NT2/D1 (cell line): ENCODE measurements around the gene COL2A1.

Experiments used
- DNase-seq: peaks from one replicate; pipeline ENCODE4 v3.0.0-alpha.2; 2011; ENCODE audit warnings: low read depth, low spot score
- H3K27me3 ChIP-seq: 2 replicates; pipeline ENCODE4 v1.6.0; 2011; ENCODE audit warnings: mild to moderate bottlenecking; ENCODE audit not compliant: insufficient read length, insufficient read depth
- H3K36me3 ChIP-seq: 2 replicates; pipeline ENCODE4 v1.6.1; 2011; ENCODE audit warnings: mild to moderate bottlenecking, low read length, mixed read lengths; ENCODE audit not compliant: insufficient read depth, insufficient read length
- H3K4me1 ChIP-seq: 2 replicates; pipeline ENCODE4 v1.5.1; 2011; ENCODE audit not compliant: insufficient read depth, insufficient read length
- H3K4me3 ChIP-seq: 2 replicates; pipeline ENCODE4 v1.5.1; 2011; ENCODE audit warnings: low read depth; ENCODE audit not compliant: insufficient read length
- H3K9ac ChIP-seq: 2 replicates; pipeline ENCODE4 v1.6.0; 2011; ENCODE audit warnings: low read depth; ENCODE audit not compliant: insufficient read length
- H3K9me3 ChIP-seq: 2 replicates; pipeline ENCODE4 v1.5.1; 2011; ENCODE audit warnings: mild to moderate bottlenecking, low read length; ENCODE audit not compliant: insufficient read depth
- SUZ12 ChIP-seq: IDR thresholded peaks from 2 replicates; pipeline ENCODE4 v1.6.1; 2011; ENCODE audit not compliant: insufficient read length, insufficient read depth; ENCODE audit errors: extremely low read depth
- YY1 ChIP-seq: IDR thresholded peaks from 2 replicates; pipeline ENCODE4 v1.6.1; 2011; ENCODE audit not compliant: insufficient read length, insufficient read depth
- ZNF274 ChIP-seq: IDR thresholded peaks from 2 replicates; pipeline ENCODE4 v1.6.1; 2011; ENCODE audit warnings: mild to moderate bottlenecking, low read depth, low read length

COL2A1 gene

DNA sequence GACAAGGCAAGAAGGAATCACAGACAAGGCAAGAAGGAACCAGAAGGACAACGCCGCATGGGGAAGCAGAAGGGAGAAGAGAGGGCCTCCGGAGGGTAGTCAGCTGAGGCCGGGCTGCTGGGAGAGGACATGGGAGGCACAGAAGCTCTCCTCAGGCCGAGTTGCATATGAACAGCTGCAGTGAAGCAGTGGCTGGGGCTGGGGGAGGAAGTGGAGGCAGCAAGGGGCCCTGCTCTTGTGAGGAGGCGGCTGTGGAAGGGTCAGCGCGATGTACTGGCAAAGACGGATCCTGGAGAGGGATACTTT lies 62.8 kb downstream of the COL2A1 start:
- H3K9me3 ChIP-seq: no peaks in the 10 kb centered on the region
- H3K4me1 ChIP-seq: peaks cover 2% of the 10 kb centered on the region
- no peaks in the 10 kb centered on the region for H3K36me3 ChIP-seq
- H3K9ac ChIP-seq: no peak overlapping the region
- TF ChIP-seq ZNF274 (no peak), YY1 (no peak), SUZ12 (no peak)
- DNase-seq: no peak
- H3K27me3 ChIP-seq: peaks cover 28% of the 10 kb centered on the region
- no peak overlapping the region for H3K4me3 ChIP-seq

DNA sequence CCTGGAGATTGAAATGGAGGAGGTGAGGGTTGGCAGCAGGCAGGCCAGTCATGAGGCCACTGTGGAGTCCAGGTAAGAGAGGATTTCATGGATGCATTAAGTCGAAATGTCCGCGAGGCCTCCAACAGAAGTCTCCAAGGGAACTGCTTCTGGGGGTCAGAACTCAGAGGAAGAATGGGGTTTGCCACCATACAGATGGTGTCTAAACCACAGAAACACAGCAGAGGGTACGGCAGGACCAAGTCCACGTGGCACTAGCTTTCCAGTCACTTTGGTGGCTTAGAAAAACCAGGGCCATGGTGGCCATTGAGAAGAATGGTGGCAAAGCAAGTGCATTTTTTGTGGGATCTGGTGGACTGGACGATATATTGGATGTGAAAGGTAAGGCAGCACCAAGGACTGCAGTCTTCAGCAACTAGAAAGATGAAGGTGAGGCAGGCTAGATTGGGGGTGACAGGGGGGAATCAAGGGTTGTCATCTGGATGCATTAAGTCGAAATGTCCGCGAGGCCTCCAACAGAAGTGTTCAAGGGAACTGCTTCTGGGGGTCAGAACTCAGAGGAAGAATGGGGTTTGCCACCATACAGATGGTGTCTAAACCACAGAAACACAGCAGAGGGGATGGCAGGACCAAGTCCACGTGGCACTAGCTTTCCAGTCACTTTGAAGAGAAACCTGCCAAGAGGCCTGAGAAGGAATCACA lies 63.4 kb downstream of the COL2A1 start:
- DNase-seq: no peak
- no peak overlapping the region for H3K4me3 ChIP-seq
- H3K9me3 ChIP-seq: no peaks in the 10 kb centered on the region
- no peak overlapping the region for H3K9ac ChIP-seq
- TF ChIP-seq YY1: no peak
- no peak for TF ChIP-seq ZNF274
- TF ChIP-seq SUZ12: no peak
- no peaks in the 10 kb centered on the region for H3K4me1 ChIP-seq
- peaks cover 28% of the 10 kb centered on the region for H3K27me3 ChIP-seq
- no peaks in the 10 kb centered on the region for H3K36me3 ChIP-seq

DNA sequence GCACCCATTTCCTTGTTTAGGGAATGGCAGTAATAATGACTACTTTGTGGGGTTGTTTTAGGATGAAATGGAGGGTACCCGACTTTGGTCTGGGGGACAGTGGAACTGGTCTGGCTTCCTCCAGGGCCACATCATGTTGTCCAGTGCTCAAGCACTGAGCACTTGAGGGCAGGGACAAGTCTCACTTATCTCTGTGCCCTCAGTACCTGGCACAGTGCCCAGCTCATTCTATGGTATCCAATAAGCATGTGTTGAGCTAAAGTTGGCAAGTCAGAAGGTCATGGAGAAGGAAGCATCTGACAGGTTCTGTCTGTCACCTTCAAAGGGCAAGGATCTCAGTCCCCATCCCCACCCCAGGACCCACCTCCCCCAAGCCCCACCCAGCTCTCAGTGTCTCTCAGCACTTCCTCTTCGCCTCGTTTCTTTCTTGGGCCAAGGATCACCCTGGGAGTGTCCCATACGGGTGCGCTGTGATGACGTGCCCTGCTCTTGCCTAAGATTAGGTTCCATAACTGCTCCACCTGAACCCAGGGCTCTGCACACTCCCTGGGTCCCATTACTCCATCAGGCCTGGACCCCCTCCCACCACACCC lies 65.2 kb downstream of the COL2A1 start:
- TF ChIP-seq ZNF274: no peak
- TF ChIP-seq YY1: no peak
- TF ChIP-seq SUZ12: no peak
- Histone ChIP-seq H3K36me3 (no peaks in the 10 kb centered on the region), H3K9me3 (no peaks in the 10 kb centered on the region), H3K4me3 (no peak overlapping the region), H3K27me3 (peaks cover 28% of the 10 kb centered on the region), H3K9ac (no peak overlapping the region), H3K4me1 (peaks cover 4% of the 10 kb centered on the region)
- DNase-seq: no peak

DNA sequence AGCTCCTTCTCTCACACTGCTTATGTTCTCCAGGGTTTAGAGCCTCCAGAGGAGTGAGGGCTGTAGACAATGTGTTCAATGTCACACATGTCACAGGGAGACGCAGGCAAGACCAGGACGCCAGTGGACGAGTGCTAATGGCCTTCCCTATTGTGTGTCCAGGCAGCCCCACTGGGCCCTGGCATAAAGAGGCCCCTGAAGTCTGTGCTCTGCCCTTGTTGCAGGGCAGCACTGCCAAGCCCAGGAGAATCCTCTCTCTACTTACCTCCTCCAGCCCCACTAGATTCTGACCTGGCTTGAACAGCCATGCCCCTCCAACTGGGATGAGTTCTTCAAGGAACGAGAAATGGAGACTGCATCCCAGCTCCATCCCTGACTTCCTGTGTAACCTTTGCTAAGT lies 65.7 kb downstream of the COL2A1 start:
- TF ChIP-seq ZNF274: no peak
- TF ChIP-seq YY1: no peak
- no peaks in the 10 kb centered on the region for H3K9me3 ChIP-seq
- H3K36me3 ChIP-seq: no peaks in the 10 kb centered on the region
- H3K9ac ChIP-seq: no peak overlapping the region
- H3K27me3 ChIP-seq: peaks cover 27% of the 10 kb centered on the region
- DNase-seq: no peak
- H3K4me3 ChIP-seq: no peak overlapping the region
- H3K4me1 ChIP-seq: peaks cover 4% of the 10 kb centered on the region

DNA sequence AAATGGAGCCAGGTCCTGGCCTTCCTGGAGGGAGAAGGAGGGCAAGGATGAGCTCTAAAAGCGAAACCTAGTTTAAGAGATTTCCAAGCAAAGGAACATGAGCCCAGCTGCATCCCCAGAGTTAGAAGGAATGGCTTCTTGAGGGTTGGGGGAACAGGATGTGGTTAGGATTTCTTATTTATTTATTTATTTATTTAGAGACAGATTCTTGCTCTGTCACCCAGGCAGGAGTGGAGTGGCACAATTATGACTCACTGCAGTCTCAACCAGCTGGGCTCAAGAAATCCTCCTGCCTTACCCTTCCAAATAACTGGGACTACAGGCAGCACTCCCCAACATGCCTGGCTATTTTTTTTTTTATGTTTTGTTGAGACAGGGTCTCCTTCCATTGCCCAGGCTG lies 66.2 kb downstream of the COL2A1 start:
- Histone ChIP-seq H3K36me3 (no peaks in the 10 kb centered on the region), H3K4me1 (peaks cover 4% of the 10 kb centered on the region), H3K27me3 (peaks cover 23% of the 10 kb centered on the region), H3K9ac (no peak overlapping the region), H3K9me3 (no peaks in the 10 kb centered on the region), H3K4me3 (no peak overlapping the region)
- DNase-seq: no peak
- no peak for TF ChIP-seq ZNF274

DNA sequence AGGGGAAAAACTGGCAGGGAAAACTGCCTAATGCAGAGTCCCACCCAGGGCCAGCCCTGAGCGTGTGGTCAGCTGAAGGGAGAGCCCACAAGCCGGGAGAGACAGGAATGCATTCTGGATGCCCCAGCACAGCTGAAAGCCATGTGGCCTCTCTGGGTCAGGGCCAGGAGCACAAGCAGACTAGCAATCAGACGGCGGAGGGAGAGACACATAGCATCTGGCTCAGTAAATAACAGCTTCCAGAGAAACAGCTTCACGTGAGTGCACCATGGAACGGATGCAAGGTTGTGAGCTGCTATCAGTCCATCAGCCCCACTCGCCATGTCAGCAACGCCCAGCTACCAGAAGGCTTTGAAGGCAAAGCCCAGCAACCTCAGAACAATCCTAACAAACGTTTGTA lies 69.1 kb downstream of the COL2A1 start:
- no peak for TF ChIP-seq SUZ12
- TF ChIP-seq ZNF274: no peak
- TF ChIP-seq YY1: no peak
- H3K27me3 ChIP-seq: no peaks in the 10 kb centered on the region
- H3K4me1 ChIP-seq: peaks cover 4% of the 10 kb centered on the region
- H3K9ac ChIP-seq: no peak overlapping the region
- no peaks in the 10 kb centered on the region for H3K36me3 ChIP-seq
- H3K9me3 ChIP-seq: no peaks in the 10 kb centered on the region
- no peak for DNase-seq
- H3K4me3 ChIP-seq: no peak overlapping the region

DNA sequence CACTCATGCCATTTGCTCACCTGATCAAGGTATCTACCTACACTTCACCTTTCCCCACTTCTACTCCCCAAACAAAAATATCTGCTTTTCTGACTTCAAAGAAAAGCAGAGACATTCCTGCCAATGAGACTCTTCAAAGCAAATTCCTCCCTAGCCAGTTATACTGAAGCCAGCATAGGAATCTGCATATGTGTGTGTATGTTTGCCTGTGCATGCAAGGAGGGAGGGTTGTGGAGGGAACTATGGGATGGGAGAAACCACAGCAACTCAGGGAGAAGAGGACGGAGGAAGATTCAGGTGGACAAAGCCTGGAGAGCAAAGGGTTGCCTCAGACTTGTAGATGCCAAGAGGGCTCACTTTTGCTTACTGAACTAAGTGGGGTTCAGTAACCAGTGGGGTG lies 73.1 kb downstream of the COL2A1 start:
- H3K4me3 ChIP-seq: no peak overlapping the region
- TF ChIP-seq ZNF274 (no peak), YY1 (no peak), SUZ12 (no peak)

DNA sequence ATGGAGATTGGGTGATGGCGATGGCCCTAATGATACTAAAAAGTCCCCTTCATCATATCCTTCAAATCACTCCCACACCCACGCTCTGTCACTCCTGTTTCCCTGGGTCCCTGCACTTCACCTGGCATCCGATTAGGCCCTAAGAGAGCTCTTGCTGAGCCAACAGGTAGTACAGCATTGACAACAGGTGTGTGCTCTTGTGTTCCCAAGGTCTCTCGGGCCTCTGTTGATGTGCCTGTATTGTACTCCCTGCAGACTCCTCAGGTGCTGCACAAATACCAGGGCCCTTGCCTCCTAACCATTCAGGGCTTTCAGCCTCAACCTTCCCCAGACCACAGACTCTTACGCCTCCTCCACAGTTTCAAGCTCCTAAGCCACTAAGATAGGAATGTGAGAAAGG lies 73.6 kb downstream of the COL2A1 start:
- no peaks in the 10 kb centered on the region for H3K36me3 ChIP-seq
- peaks cover 7% of the 10 kb centered on the region for H3K27me3 ChIP-seq
- no peak overlapping the region for H3K4me3 ChIP-seq
- no peaks in the 10 kb centered on the region for H3K9me3 ChIP-seq
- no peak for DNase-seq
- H3K4me1 ChIP-seq: peaks cover 4% of the 10 kb centered on the region
- TF ChIP-seq SUZ12: no peak
- TF ChIP-seq ZNF274: no peak
- no peak for TF ChIP-seq YY1
- no peak overlapping the region for H3K9ac ChIP-seq

More for the DNA sequence above, 73.1 kb downstream of the COL2A1 start:
- Histone ChIP-seq H3K9ac (no peak overlapping the region), H3K4me1 (peaks cover 4% of the 10 kb centered on the region), H3K36me3 (no peaks in the 10 kb centered on the region), H3K9me3 (no peaks in the 10 kb centered on the region), H3K27me3 (peaks cover 2% of the 10 kb centered on the region)
- no peak for DNase-seq
